Measurements from ENCODE around the gene GPR12.

GRCh38 chr13:26787961-26788360, 27.4 kb upstream of the GPR12 start:
- TF ChIP-seq EZH2 (IDR thresholded peaks at IDR 0.05; ENCODE audit: low read depth, unreplicated experiment), result no peak
- TF ChIP-seq CTCF (conservative IDR thresholded peaks at IDR 0.05; ENCODE audit: low read depth in 2 of 2), result no peak
- TF ChIP-seq POLR2AphosphoS5 (IDR thresholded peaks at IDR 0.05; ENCODE audit: low read depth), result no peak
- TF ChIP-seq ZNF462 (CRISPR knock-in tag; IDR thresholded peaks at IDR 0.05), result no peak
- TF ChIP-seq REST (IDR thresholded peaks at IDR 0.05; ENCODE audit: unreplicated experiment), result no peak
- no peak for TF ChIP-seq CREB1 (CRISPR knock-in tag; IDR thresholded peaks at IDR 0.05; ENCODE audit: low read depth)

All from GM23338 (cell line).